Sigmoid colon (tissue), 7 donors: ENCODE measurements around the gene CCDC71L. TPM values are rescaled to one million over a fixed set of nuclear protein-coding genes. Genes with fewer than 3 reads are reported as not detected.

ENCODE experiments used
- DNase-seq: peaks from one replicate; pipeline ENCODE4 v3.0.0-alpha.2; 2019
- H3K27ac ChIP-seq, 4 donors: fragments of 200-600 bp; sonication (generic); one replicate each; pipeline ENCODE4 v1.5.1; 2016 to 2019; ENCODE audit warnings: mild to moderate bottlenecking in 1 of 4
- H3K27me3 ChIP-seq, 3 donors: fragments of 200-600 bp; sonication (generic); one replicate each; pipeline ENCODE4 v1.5.1; 2019; ENCODE audit warnings: mild to moderate bottlenecking in 1 of 3
- H3K36me3 ChIP-seq, 4 donors: fragments of 200-600 bp; sonication (generic); one replicate each; pipeline ENCODE4 v1.5.1; 2016 to 2019
- H3K4me1 ChIP-seq, 4 donors: fragments of 200-600 bp; sonication (generic); one replicate each; pipeline ENCODE4 v1.5.1; 2017 to 2019
- H3K4me3 ChIP-seq, 4 donors: fragments of 200-600 bp; sonication (generic); one replicate each; pipeline ENCODE4 v1.5.1; 2017 to 2019; ENCODE audit warnings: mild to moderate bottlenecking in 2 of 4, moderate library complexity in 1 of 4
- H3K9me3 ChIP-seq, 4 donors: fragments of 200-600 bp in 3 of 4; sonication (generic) in 3 of 4; one replicate each; pipeline versions ENCODE4 v1.5.1 to v1.6.1; 2013 to 2019
- EP300 ChIP-seq, 4 donors: sonication (generic); formaldehyde crosslinking; IDR thresholded peaks; one replicate each; pipeline ENCODE4 v1.6.1; 2017; ENCODE audit warnings: antibody characterized with exemption in 4 of 4
- POLR2A ChIP-seq, 2 donors: fragments of 450-650 bp; IDR thresholded peaks; one replicate each; pipeline ENCODE4 v1.6.1; 2016; ENCODE audit warnings: antibody characterized with exemption in 2 of 2, mild to moderate bottlenecking in 2 of 2, moderate library complexity in 2 of 2
- POLR2AphosphoS5 ChIP-seq, 4 donors: sonication (generic); formaldehyde crosslinking; IDR thresholded peaks; one replicate each; pipeline ENCODE4 v1.6.1; 2017; ENCODE audit warnings: antibody characterized with exemption in 4 of 4
- WGBS, 2 donors: extraction: QIAGEN DNeasy Blood & Tissue Kit; methylation state at CpG; one replicate each; pipeline ENCODE4 v1.1.7; 2013; 5-methylcytosine and 5-hydroxymethylcytosine counted together
- intact Hi-C: fragments of 100-400 bp; cut with DNase I; formaldehyde crosslinking; loops from one replicate; pipeline ENCODE4 v1.15.1; 2023
- polyA plus RNA-seq, 3 donors: library from polyadenylated mRNA; stranded (reverse); fragments of 200-250 nt; gene quantifications; one replicate each; pipeline ENCODE4 v1.2.3, GENCODE V29; 2013
- total RNA-seq, 4 donors: library from RNA; depleted of rRNA; stranded (reverse); fragments of >200 nt; gene quantifications; one replicate each; pipeline ENCODE4 v1.1.0, GENCODE V29; 2016
- TF ChIP-seq, protein P1 (sequence below), 4 experiments: fragments of 450-650 bp in 3 of 4; fragments of 200-600 bp in 1 of 4; IDR thresholded peaks; one replicate each; pipeline ENCODE4 v1.5.1; 2016 to 2019; ENCODE audit warnings: antibody characterized with exemption in 4 of 4, mild to moderate bottlenecking in 3 of 4, moderate library complexity in 2 of 4
- donor health status: healthy with polysubstance abuse.
- donor health status: Bipolar disorder and iron deficiency.
- donor health status: healthy.

The CCDC71L gene
- total and polyA plus RNA-seq, 7 donors = 8.3 to 84.0 (median 15.0) TPM

DNA sequence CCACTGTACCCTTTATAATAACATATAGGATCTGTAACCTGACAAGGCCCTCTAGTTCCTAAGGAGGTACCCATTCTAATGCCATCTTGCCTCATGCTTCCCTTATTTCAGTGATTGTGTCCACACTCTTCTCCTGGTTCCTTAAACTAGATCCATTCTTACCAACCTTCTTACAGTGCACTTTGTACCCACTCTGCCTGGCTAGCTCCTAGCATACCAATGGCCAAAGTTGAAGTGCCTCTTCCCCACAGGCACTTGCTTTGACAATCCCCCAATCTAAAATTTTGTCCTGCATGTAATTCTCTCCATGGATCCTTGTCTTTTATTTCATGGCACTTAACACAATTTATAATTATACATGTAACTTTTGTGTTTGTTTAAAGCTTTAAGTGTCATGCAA, 40.9 kb downstream of the CCDC71L start:
- Histone ChIP-seq H3K36me3 (no peaks in the 10 kb centered on the region), H3K27me3 (no peaks in the 10 kb centered on the region), H3K9me3 (no peaks in the 10 kb centered on the region), H3K4me3 (no peak overlapping the region), H3K27ac (no peak overlapping the region), H3K4me1 (peaks cover 0 to 14% (median 0%) of the 10 kb centered on the region in 4 donors)
- intact Hi-C loops = no loop called here
- no peak for DNase-seq
- TF ChIP-seq POLR2A (IDR thresholded peaks at IDR 0.05) (no peak), EP300 (IDR thresholded peaks at IDR 0.05) (no peak), POLR2AphosphoS5 (IDR thresholded peaks at IDR 0.05) (no peak)
- TF ChIP-seq, protein P1, sequence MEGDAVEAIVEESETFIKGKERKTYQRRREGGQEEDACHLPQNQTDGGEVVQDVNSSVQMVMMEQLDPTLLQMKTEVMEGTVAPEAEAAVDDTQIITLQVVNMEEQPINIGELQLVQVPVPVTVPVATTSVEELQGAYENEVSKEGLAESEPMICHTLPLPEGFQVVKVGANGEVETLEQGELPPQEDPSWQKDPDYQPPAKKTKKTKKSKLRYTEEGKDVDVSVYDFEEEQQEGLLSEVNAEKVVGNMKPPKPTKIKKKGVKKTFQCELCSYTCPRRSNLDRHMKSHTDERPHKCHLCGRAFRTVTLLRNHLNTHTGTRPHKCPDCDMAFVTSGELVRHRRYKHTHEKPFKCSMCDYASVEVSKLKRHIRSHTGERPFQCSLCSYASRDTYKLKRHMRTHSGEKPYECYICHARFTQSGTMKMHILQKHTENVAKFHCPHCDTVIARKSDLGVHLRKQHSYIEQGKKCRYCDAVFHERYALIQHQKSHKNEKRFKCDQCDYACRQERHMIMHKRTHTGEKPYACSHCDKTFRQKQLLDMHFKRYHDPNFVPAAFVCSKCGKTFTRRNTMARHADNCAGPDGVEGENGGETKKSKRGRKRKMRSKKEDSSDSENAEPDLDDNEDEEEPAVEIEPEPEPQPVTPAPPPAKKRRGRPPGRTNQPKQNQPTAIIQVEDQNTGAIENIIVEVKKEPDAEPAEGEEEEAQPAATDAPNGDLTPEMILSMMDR (IDR thresholded peaks at IDR 0.05) = no peak

DNA sequence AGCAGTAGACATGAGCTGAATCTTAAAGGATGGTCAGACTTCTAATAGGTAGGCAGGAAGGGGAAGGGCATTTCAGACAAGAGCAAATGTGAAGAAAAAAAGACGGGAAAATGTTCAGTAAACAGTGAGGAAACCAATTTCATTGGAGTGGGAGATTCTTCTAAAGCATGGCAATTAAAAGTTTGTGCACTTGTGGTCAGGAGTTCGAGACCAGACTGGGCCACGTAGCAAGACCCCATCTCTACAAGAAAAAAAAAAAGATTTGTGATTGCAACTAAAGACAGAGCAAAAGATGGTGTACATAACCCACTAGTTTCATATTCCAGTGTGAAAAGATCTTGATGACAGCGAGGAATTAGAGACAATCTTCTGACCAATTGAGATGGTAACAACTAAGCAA, 41.7 kb downstream of the CCDC71L start:
- no peak overlapping the region for H3K27ac ChIP-seq
- TF ChIP-seq, protein P1 (IDR thresholded peaks at IDR 0.05) = no peak
- TF ChIP-seq EP300 (IDR thresholded peaks at IDR 0.05) (no peak), POLR2A (IDR thresholded peaks at IDR 0.05) (no peak), POLR2AphosphoS5 (IDR thresholded peaks at IDR 0.05) (no peak)
- no peaks in the 10 kb centered on the region for H3K36me3 ChIP-seq
- no peak overlapping the region for H3K4me3 ChIP-seq
- WGBS, 2 donors = 93 to 94% methylated on average over 4 of the region's 4 CpGs
- peaks cover 0 to 13% (median 0%) of the 10 kb centered on the region in 4 donors for H3K4me1 ChIP-seq
- DNase-seq = no peak
- no peaks in the 10 kb centered on the region for H3K9me3 ChIP-seq
- H3K27me3 ChIP-seq = no peaks in the 10 kb centered on the region
- intact Hi-C loops = no loop called here

DNA sequence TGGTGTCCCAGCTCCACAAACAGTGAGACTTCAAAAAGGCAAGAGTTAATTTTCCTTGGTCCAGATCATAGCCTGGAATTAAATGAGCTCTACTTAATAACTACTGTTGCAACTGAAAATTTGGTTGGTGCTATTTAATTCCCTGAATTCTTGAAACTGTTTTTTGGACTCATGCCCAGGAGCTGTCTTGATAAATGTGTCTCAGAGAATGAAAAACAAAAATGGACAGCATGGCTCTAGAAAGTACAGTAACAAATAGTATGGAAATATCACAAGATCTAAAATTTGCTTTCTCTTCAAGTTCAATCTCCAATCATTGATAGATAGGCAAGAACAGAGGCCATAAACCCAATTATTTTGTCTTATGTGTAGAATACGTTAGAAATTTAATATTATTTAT, 42.5 kb downstream of the CCDC71L start:
- 90 to 98% methylated on average over 1 of the region's 1 CpG for WGBS, 2 donors
- intact Hi-C loops = no loop called here

DNA sequence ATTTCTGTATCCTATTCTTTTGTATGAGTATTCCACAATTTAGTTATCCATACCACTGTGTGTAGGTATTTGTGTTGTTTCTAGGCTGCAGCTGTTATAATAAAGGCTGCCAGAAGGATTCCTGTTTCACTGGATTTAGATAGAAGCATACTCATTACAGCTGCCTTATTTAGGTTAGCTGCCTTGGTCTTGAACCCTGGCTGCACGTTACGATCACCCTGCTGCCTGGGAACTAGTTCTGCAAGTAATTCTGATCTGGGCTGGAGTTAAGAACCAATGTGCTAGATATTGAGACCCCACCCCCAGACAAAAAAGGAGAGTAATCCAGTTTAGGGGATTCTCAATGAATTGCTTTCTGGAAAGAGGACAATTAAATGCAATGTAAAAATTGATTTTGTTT, 43.1 kb downstream of the CCDC71L start:
- 46 to 64% methylated on average over 2 of the region's 2 CpGs for WGBS, 2 donors
- no peaks in the 10 kb centered on the region for H3K36me3 ChIP-seq
- no peaks in the 10 kb centered on the region for H3K9me3 ChIP-seq
- no peaks in the 10 kb centered on the region for H3K27me3 ChIP-seq
- H3K27ac ChIP-seq = no peak overlapping the region
- no peak overlapping the region for H3K4me3 ChIP-seq
- no peak for TF ChIP-seq POLR2AphosphoS5 (IDR thresholded peaks at IDR 0.05)
- no peak for DNase-seq
- intact Hi-C loops = no loop called here
- H3K4me1 ChIP-seq = peaks cover 0 to 9% (median 0%) of the 10 kb centered on the region in 4 donors

More for the DNA sequence above, 42.5 kb downstream of the CCDC71L start:
- peaks cover 0 to 9% (median 0%) of the 10 kb centered on the region in 4 donors for H3K4me1 ChIP-seq
- no peaks in the 10 kb centered on the region for H3K36me3 ChIP-seq
- no peaks in the 10 kb centered on the region for H3K9me3 ChIP-seq
- no peak overlapping the region for H3K27ac ChIP-seq
- no peak for TF ChIP-seq POLR2AphosphoS5 (IDR thresholded peaks at IDR 0.05)
- TF ChIP-seq POLR2A (IDR thresholded peaks at IDR 0.05) = no peak
- no peak for TF ChIP-seq EP300 (IDR thresholded peaks at IDR 0.05)
- TF ChIP-seq, protein P1 (IDR thresholded peaks at IDR 0.05) = no peak
- no peak for DNase-seq
- H3K27me3 ChIP-seq = no peaks in the 10 kb centered on the region
- no peak overlapping the region for H3K4me3 ChIP-seq

DNA sequence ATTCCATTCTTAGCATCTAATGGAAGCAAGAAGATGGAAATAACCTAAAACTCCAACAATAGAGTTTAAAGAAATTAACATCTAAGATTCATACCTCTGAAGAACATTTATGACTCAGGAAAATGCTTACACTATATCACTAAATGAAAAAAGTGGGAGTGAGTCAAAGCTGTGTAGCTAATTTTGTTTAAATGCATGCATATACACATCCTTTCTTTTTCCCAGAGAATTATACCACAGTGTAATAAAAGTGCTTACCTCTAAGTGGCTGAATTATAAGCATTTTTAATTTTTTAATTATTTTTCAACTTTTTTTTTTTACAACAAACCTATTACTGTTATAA, 44.3 kb downstream of the CCDC71L start:
- Histone ChIP-seq H3K36me3 (no peaks in the 10 kb centered on the region), H3K9me3 (peaks cover 0 to 4% (median 0%) of the 10 kb centered on the region in 4 donors), H3K4me3 (no peak overlapping the region), H3K4me1 (peaks cover 0 to 9% (median 0%) of the 10 kb centered on the region in 4 donors), H3K27ac (no peak overlapping the region), H3K27me3 (no peaks in the 10 kb centered on the region)
- intact Hi-C loops = no loop called here
- DNase-seq = no peak
- TF ChIP-seq POLR2AphosphoS5 (IDR thresholded peaks at IDR 0.05) (no peak), EP300 (IDR thresholded peaks at IDR 0.05) (no peak), POLR2A (IDR thresholded peaks at IDR 0.05) (no peak)
- TF ChIP-seq, protein P1 (IDR thresholded peaks at IDR 0.05) = no peak
